Measurements from ENCODE around the gene PACRG. TPM values are rescaled to one million over a fixed set of nuclear protein-coding genes. Genes with fewer than 3 reads are reported as not detected.
"Not testable (repeated sequence)": the region's sequence is repeated elsewhere in the genome, so short reads cannot be mapped to it uniquely, and the experiment has no call there.

The PACRG gene
- total RNA-seq, 1 experiment from 2014 or later, result not detected

DNA sequence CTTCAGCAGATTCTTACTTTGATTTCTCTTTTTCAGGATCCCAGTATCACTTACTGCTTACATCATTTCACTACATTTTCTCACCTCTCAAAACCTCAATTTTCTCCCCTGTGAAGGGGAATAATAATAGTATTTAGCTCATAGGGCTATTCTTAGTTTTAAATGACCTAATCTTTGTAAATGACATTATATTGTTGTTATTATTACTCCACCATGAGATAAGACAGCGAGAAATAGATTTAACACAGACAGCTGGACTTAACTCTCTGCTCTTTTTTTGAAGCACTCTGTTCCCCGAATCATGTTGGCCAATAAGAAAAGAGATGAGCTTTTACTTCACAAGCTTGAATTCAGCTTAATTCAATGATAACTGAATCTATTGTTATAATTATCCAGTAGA lies 578.2 kb downstream of the PACRG start:
- no peak overlapping the region for H3K4me3 ChIP-seq

DNA sequence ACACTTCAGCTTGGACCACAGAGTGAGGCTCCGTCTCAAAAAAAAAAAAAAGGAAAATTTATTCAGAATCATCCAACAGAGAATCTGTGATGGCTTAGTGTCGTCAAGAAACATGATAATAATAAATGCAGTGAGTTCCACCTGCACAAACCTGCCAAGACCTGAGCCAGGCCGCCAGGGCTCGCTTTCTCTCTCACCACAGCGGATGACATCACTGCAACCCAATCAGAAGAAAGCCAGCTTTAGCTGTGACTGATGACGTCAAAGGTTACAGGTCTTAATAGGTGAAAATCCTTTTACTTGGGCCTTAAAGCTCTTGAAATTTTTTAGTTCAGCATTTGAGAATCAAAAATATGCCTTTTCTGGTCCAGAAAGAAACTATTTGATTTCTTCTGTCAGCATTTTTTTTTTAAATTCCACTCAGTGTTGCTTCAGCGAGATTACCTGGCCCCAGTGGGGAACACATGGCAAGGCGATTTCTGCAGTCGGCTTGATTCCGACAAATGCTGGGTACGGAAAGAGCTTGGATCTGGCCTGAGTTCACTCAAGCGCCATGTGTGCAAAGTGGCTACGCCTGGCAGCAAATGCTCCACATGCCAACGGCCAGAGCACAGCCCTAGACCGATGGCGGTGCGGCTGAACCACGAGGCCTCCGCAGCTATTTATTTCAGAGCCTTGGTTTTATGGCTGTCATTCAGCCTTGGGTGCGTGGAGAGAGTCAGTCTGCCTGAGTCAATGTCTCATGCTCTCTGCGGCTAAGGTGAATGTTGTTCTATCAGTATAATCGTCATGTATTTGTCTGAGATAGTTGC lies 581.1 kb downstream of the PACRG start:
- DNase-seq, result no peak
- Histone ChIP-seq H3K36me3 (no peaks in the 10 kb centered on the region), H3K9me3 (no peaks in the 10 kb centered on the region), H3K4me3 (no peak overlapping the region), H3K27me3 (no peaks in the 10 kb centered on the region)

More for the DNA sequence above, 578.2 kb downstream of the PACRG start:
- Histone ChIP-seq H3K27me3 (no peaks in the 10 kb centered on the region), H3K36me3 (no peaks in the 10 kb centered on the region), H3K9me3 (no peaks in the 10 kb centered on the region)
- no peak for DNase-seq

DNA sequence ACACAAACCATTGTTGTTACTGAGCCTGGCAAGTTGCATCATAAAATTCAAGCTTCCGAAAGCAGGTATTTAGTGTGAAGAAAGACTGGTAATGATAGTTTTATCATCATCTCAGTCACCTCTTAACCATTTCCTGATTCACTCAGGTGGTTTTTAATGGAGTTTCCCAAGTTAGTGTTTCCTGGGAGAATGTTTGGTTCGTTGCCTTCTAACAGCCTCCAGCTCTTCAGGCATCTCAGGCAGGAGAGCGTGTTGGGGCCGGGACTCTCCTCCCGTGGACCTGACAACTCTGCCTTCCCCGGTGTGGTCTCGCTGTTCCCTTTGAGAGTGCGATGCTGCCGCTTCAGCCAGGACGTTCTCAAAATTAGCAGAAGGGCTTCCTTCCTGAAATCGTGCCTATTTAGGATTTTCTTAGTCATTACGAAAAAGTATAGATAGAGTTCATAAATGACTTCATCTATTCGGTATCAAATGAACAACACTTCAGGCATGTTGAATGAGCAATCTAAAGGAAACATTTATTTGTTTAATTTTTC lies 581.8 kb downstream of the PACRG start:
- no peak overlapping the region for H3K4me3 ChIP-seq
- no peak for DNase-seq
- no peaks in the 10 kb centered on the region for H3K9me3 ChIP-seq

DNA sequence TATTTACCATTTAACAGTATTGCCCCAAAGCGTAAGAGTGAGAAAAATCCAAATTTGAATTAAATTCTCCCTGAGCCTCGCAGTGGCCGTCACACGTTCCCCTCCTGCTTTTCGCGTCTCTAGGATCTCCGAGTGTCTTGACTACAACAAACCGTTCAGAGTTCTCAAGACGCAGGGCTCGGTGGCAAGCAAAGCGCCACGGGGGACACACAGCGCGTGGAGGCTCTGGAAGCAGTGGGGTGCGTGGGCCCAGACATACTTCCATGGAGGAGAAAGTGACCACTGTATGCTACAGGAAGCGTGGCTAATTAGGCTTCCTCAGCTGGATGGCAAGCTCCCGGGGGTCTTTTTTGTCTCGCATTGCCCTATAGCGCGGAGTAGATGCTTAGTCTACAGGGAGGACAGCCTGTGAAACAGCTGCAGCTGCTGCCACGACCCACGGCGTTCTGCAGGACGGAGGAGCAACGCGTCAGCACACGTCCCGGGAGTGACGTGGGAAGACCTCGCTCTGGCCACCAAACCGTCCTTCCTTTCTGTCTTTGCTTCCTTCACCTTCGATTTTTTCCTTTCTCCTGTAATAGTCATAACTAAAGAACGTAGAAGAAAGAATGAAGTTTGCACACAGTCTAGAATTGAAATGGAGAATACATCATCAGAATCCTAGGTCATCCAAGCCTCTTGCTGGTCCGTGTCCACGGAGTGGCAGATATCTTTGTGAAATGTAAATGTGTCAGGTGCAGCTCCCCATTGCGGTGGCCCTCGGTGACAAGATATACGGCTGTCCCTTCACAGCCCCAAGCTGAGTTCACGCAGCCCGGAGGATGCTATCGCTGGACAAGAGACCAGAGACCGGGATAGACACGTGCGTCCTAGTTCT lies 582.6 kb downstream of the PACRG start:
- Histone ChIP-seq H3K36me3 (no peaks in the 10 kb centered on the region), H3K27me3 (no peaks in the 10 kb centered on the region), H3K9me3 (no peaks in the 10 kb centered on the region), H3K4me3 (no peak overlapping the region)
- DNase-seq, result no peak

More for the DNA sequence above, 581.8 kb downstream of the PACRG start:
- Histone ChIP-seq H3K27me3 (no peaks in the 10 kb centered on the region), H3K36me3 (no peaks in the 10 kb centered on the region)

DNA sequence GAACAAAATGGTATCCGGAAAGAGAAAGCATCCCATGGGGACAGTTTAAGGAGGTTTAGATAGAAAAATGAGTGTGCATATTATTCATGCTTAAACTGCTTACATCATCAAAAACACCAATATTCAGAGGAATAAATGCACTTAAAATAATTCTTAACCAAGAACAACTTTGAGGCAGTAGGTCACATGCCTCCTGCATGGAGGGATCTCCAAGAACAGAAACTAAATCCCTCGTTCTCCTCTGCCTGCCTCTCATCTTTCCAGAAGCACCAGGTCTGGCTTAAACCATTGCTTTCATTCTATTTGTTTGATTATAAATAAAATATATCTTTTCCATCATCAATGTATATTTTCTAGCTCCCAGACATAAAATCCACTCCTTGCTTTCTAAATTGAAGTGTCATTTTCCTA lies 583.2 kb downstream of the PACRG start:
- Histone ChIP-seq H3K9me3 (no peaks in the 10 kb centered on the region), H3K27me3 (no peaks in the 10 kb centered on the region), H3K36me3 (no peaks in the 10 kb centered on the region), H3K4me3 (no peak overlapping the region)
- DNase-seq, result no peak

DNA sequence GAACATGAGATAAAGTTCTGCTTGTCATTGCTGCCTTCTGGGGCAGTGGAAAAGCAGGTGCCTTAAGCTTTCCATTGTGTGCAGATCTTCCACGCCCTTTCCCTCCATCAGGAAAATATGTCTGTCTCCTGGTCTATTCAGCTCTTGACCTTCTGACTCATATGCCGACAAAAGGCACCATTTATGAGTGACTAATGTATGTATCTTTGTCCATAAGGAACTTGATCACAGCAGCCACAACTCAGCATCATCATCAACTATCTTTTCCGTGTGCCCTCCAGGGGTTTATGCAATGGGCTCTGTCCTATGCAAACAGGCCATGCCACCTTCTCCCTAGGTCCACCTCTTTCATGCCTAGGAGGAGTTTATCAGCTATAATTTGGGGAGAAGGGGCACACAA lies 584.1 kb downstream of the PACRG start:
- Histone ChIP-seq H3K27me3 (no peaks in the 10 kb centered on the region), H3K4me3 (no peak overlapping the region), H3K9me3 (no peaks in the 10 kb centered on the region), H3K36me3 (no peaks in the 10 kb centered on the region)
- no peak for DNase-seq

DNA sequence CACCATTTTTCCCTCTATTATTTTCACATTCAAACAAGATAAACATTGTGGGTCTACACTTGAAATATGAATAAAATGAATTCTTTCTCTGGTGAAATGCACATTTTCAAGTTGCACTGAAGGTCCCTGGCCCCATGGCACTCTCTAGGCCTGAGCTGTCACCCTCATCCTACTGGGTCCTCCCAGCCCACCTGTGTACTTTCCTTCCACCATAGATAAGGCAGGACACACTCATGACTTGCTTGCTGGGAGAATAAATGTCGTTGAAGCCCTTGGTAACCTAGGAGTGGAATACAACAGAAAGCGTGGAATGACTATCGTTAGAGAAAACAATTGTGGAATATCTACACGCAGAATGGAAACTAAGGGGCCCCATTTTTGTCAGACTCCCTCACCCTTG lies 585.8 kb downstream of the PACRG start:
- DNase-seq, result no peak
- Histone ChIP-seq H3K36me3 (no peaks in the 10 kb centered on the region), H3K9me3 (no peaks in the 10 kb centered on the region), H3K4me3 (no peak overlapping the region), H3K27me3 (no peaks in the 10 kb centered on the region)

DNA sequence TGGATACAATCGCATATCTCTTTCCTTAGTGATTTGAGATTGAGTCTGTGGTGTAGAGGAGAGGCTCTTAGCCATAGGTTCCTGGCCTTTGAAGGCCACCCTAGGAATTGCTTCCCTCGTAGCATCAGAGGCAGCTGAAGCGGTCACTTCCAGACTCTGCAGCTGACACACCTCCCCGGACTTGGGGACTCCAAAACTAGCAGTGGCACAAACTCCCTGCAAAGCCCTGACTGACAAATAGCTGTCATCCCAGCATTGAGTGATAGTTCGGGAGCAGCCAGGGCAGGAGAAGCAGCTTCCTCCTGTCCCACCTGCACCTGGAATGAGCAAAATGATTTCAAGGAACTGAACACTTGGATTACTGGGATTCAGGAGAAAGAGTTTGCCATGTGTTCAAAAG lies 586.2 kb downstream of the PACRG start:
- no peak for DNase-seq
- H3K9me3 ChIP-seq, result no peaks in the 10 kb centered on the region
- no peaks in the 10 kb centered on the region for H3K27me3 ChIP-seq
- no peak overlapping the region for H3K4me3 ChIP-seq
- H3K36me3 ChIP-seq, result no peaks in the 10 kb centered on the region

DNA sequence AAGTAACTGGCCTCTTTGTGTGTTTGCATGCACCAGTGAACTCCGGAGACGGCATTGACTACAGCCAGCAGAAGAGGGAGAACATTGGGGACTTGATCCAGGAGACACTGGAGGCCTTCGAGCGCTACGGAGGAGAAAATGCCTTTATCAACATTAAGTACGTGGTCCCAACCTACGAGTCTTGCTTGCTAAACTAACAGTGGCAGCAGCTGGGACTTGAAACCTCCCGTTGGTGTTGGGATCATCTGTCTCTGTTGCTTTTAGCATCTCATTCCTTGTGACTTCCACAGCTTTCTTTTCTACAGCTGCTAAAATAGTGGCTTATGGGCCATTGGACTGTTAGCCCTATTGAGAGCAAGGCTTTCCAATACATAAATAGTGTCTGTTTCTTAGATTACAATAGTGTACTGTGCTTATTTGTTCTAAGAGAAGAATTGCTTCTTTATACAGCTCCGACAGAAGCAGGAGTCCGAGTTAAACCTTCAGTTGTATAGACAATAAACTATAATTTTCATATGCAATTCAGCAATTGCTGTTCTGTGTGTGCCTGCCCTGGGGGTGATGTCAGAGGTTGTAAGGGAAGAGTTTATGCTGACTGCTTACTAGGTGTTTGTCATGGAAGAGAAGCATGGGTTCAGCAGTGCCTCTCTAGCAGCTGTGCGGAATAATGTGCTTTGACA lies 587.2 kb downstream of the PACRG start:
- H3K36me3 ChIP-seq, result no peaks in the 10 kb centered on the region
- H3K9me3 ChIP-seq, result no peaks in the 10 kb centered on the region
- no peak overlapping the region for H3K4me3 ChIP-seq
- DNase-seq, result no peak
- H3K27me3 ChIP-seq, result no peaks in the 10 kb centered on the region

DNA sequence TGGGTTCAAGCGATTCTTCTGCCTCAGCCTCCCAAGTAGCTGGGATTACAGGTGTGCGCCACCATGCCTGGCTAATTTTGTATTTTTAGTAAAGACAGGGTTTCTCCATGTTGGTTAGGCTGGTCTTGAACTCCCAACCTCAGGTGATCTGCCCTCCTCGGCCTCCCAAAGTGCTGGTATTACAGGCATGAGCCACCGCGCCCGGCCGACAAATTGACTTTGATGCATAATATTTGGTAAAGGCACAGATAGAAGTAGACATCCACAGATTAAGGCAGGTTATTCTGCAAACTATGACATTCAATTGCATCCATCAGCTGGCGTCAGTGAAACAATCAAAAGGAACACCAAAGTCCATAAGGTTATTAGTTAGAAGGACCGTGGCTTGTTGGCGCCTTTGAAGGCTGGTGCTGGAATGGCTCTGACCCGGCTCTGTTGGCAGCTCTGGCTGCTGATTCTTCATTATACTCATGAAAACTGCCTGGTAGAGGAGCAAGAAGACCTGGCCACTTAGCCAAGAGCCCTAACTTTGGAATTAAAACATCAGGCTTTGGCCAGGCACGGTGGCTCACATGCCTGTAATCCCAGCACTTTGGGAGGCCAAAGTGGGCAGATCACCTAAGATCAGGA lies 589.2 kb downstream of the PACRG start:
- not testable (repeated sequence) for DNase-seq, H3K36me3 ChIP-seq, H3K27me3 ChIP-seq, H3K4me3 ChIP-seq, H3K9me3 ChIP-seq

DNA sequence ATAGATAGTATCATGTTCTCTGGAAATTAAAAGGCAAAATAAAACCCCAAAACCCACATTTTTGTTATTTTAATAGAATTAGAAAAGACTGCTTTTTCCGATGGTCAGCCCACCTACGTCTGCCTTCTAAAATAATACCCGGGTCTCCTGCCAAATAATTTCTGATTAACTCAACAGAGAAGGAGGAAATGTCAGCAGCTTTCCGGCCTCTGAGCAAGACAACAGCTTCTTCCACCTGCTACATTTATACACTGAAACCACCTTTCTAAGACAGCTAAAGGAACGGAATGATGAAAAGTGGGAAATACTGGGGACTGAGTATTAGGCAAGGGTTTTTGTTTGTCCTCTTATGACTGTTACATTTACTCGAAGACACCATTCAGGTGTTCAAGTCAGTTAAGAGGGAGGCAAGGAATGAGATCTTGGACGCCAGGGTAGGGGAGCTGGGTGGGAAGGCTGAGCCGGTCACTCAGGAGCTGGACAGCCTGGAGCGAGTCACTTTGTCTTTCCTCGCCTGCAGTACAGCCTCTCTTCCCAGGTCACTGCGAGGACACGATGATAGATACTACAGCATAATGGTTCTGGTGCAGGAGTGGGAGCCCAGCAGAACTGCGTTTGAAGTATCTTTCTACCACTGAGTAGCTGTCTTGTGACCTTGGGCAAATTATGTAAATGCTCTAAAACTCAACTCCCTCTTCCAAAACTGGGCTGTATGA lies 590.5 kb downstream of the PACRG start:
- H3K4me3 ChIP-seq, result no peak overlapping the region
- no peaks in the 10 kb centered on the region for H3K36me3 ChIP-seq
- no peak for DNase-seq

DNA sequence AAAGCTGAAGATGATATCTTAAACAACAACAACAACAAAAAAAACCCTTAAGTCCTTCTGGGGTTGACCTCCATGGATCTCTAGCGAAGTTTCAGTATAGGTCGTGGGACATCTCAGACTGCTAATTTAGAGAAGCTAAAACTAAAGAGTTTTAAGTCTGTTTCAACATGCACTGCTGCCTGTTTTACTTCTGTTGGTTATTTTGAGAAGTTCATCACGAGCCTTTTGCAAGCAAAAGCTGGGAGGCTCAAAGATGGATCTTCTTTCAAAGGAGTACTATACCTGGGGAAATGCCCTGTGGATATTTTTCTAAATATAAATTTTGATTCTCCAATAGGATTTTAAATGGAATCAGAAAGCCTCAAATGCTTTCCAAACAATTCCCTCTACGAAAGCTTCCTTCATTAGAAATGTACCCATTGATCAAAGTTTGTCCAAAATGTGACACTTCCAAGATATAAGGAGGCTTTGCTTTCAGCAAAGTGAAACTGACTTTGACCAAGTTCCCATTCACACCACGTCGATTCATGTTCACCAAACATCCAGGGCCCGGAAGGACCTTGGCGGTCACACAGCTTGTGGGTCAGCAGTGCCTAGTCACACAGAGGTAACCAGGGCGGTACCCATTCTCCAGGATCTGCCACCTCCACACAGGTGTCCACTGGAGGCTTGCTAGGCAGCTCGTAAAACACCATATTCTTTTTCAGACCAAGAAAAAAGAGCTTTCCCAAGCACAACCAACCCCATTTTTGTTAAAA lies 592.0 kb downstream of the PACRG start:
- Histone ChIP-seq H3K9me3 (no peaks in the 10 kb centered on the region), H3K36me3 (no peaks in the 10 kb centered on the region), H3K27me3 (no peaks in the 10 kb centered on the region), H3K4me3 (no peak overlapping the region)
- DNase-seq, result no peak

More for the DNA sequence above, 590.5 kb downstream of the PACRG start:
- no peaks in the 10 kb centered on the region for H3K27me3 ChIP-seq
- no peaks in the 10 kb centered on the region for H3K9me3 ChIP-seq

DNA sequence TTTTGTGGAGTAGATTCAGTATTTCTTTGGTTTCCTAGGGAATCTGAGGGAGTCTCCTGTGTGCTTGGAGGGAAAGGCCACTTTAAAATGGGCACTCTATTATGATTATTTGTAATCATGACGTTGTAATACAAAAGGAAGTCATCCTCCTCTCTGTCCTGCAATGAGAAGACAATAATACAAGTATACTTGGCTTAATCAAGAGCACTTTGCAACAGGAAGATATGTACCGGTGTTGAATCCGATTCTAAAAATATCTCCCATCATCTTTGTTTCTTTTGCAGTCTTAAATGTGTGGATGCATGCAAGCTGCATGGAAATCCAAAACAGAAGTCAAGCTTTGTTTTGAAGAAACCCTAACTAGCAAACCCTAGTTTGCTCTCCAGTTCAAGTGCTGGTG lies 592.6 kb downstream of the PACRG start:
- H3K4me3 ChIP-seq, result no peak overlapping the region
- no peaks in the 10 kb centered on the region for H3K27me3 ChIP-seq
- no peaks in the 10 kb centered on the region for H3K9me3 ChIP-seq
- H3K36me3 ChIP-seq, result no peaks in the 10 kb centered on the region
- DNase-seq, result no peak

DNA sequence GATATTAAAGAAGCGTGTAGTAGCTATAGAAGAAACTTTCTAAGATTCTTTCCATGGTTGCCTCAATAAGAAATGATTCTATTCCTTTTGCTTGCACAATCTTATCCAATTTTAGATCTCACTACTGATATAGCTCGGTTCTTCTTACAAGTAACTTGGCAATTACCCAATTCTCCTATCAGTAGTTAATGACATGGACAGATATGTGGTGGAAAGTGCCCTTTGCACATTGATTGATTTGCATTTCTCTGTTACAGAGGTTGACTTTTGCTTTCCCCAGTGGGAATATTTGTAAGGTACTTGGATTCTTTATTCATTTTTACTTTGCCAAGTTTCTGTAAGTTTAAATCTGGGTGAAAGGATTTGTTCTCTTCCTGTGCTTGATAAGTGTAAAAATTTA lies 593.0 kb downstream of the PACRG start:
- no peak for DNase-seq

DNA sequence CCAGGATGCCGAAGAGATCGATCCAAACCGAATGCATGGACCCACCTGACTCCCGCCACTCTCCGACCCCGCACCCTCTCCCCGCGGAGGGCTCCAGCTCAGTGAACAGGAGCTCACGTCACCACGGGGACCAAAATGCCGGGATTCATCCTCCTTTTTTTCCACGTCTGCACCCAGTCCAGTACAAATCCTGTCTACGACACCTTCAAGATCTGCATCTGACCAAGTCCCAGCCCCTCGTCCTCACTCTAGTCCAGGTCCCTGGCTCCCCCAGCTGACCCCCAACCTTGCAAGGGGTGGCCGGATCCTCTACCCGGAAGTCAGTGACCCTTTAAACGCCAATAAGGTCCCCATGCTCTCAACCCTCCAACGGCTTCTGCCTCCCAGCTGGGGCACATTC lies 593.9 kb downstream of the PACRG start:
- H3K4me3 ChIP-seq, result no peak overlapping the region
- H3K9me3 ChIP-seq, result no peaks in the 10 kb centered on the region
- H3K36me3 ChIP-seq, result no peaks in the 10 kb centered on the region
- no peaks in the 10 kb centered on the region for H3K27me3 ChIP-seq
- DNase-seq, result no peak

More for the DNA sequence above, 593.0 kb downstream of the PACRG start:
- no peak overlapping the region for H3K4me3 ChIP-seq
- H3K36me3 ChIP-seq, result no peaks in the 10 kb centered on the region
- no peaks in the 10 kb centered on the region for H3K9me3 ChIP-seq
- no peaks in the 10 kb centered on the region for H3K27me3 ChIP-seq
